Lower lobe of right lung (tissue), 2 donors: ENCODE data around the gene CXXC5. TPM values are rescaled to one million over a fixed set of nuclear protein-coding genes. Genes with fewer than 3 reads are reported as not detected.
"Not testable (repeated sequence)": the region's sequence is repeated elsewhere in the genome, so short reads cannot be mapped to it uniquely, and the experiment has no call there.

ENCODE experiments used
- ATAC-seq, 2 donors: fragments of 200-7000 bp; cut with Tn5 transposase; one replicate each; pipeline ENCODE4 v1.9.1; 2020 to 2022; ENCODE audit warnings: mild to moderate bottlenecking in 2 of 2, moderate library complexity in 2 of 2
- DNase-seq: peaks from one replicate; pipeline ENCODE4 v3.0.0-alpha.2; 2020
- H3K27ac ChIP-seq: fragments of 200-600 bp; one replicate; pipeline ENCODE4 v1.8.0; 2022
- H3K27me3 ChIP-seq: fragments of 200-600 bp; one replicate; pipeline ENCODE4 v1.8.0; 2022; ENCODE audit warnings: low read depth
- H3K36me3 ChIP-seq: fragments of 200-600 bp; one replicate; pipeline ENCODE4 v1.8.0; 2022; ENCODE audit warnings: mild to moderate bottlenecking
- H3K4me1 ChIP-seq: fragments of 200-600 bp; one replicate; pipeline ENCODE4 v1.8.0; 2022
- H3K4me3 ChIP-seq: fragments of 200-600 bp; one replicate; pipeline ENCODE4 v1.8.0; 2022; ENCODE audit warnings: mild to moderate bottlenecking
- H3K9me3 ChIP-seq: fragments of 200-600 bp; one replicate; pipeline ENCODE4 v1.8.0; 2022
- CTCF ChIP-seq: fragments of 200-600 bp; IDR thresholded peaks from one replicate; pipeline ENCODE4 v1.8.0; 2022; ENCODE audit warnings: antibody characterized with exemption, mild to moderate bottlenecking
- intact Hi-C: fragments of 100-400 bp; cut with DNase I; formaldehyde crosslinking; loops from one replicate; pipeline ENCODE4 v1.11.0; 2022
- total RNA-seq: library from RNA; stranded (reverse); fragmentation: NEBNext Ultra II Directional; extraction: Animal tissue kit (Norgen Biotek cat#: 25700); gene quantifications from one replicate; pipeline ENCODE4 v1.2.1, GENCODE V29; 2021
- donor health status: DM: no; HTN: yes; CAD: no; lungs with severe emphysema.

Gene CXXC5
- total RNA-seq, 1 donor from 2014 or later = 27.3 TPM

- intact Hi-C loops = no loop called here
- H3K36me3 ChIP-seq = no peaks in the 10 kb centered on the region
- ATAC-seq = peak; percentile 48 to 60
- DNase-seq = peak; percentile 68
- H3K9me3 ChIP-seq = no peaks in the 10 kb centered on the region
- peaks cover 36% of the 10 kb centered on the region for H3K4me1 ChIP-seq
- H3K27ac ChIP-seq = peak overlapping the region; percentile 58
- H3K27me3 ChIP-seq = peaks cover 31% of the 10 kb centered on the region
- TF ChIP-seq CTCF = no peak
- peak overlapping the region; percentile 56 for H3K4me3 ChIP-seq
Measured at GRCh38 chr5:139710319-139711066, 62.3 kb downstream of the CXXC5 start.

GRCh38 chr5:139711067-139711905 lies 63.1 kb downstream of the CXXC5 start:
- no peaks in the 10 kb centered on the region for H3K36me3 ChIP-seq
- DNase-seq = no peak
- intact Hi-C loops = no loop called here
- H3K9me3 ChIP-seq = no peaks in the 10 kb centered on the region
- peak overlapping the region; percentile 56 for H3K4me3 ChIP-seq
- ATAC-seq = peak; percentile 36 to 46
- H3K27ac ChIP-seq = no peak overlapping the region
- peaks cover 36% of the 10 kb centered on the region for H3K4me1 ChIP-seq
- peaks cover 31% of the 10 kb centered on the region for H3K27me3 ChIP-seq
- TF ChIP-seq CTCF = peak; percentile 13

GRCh38 chr5:139711906-139712224 lies 63.7 kb downstream of the CXXC5 start:
- H3K27me3 ChIP-seq = peaks cover 31% of the 10 kb centered on the region
- ATAC-seq = no peak
- no peaks in the 10 kb centered on the region for H3K36me3 ChIP-seq
- peak overlapping the region; percentile 56 for H3K4me3 ChIP-seq
- intact Hi-C loops = no loop called here
- no peaks in the 10 kb centered on the region for H3K9me3 ChIP-seq
- no peak for TF ChIP-seq CTCF
- H3K4me1 ChIP-seq = peaks cover 36% of the 10 kb centered on the region
- no peak for DNase-seq
- H3K27ac ChIP-seq = no peak overlapping the region

- H3K27me3 ChIP-seq = peaks cover 31% of the 10 kb centered on the region
- no peak overlapping the region for H3K27ac ChIP-seq
- H3K36me3 ChIP-seq = no peaks in the 10 kb centered on the region
- no peak for ATAC-seq
- H3K9me3 ChIP-seq = no peaks in the 10 kb centered on the region
- H3K4me1 ChIP-seq = peaks cover 36% of the 10 kb centered on the region
- TF ChIP-seq CTCF = no peak
- no peak overlapping the region for H3K4me3 ChIP-seq
- intact Hi-C loops = no loop called here
- no peak for DNase-seq
Measured at GRCh38 chr5:139712412-139712811, 64.3 kb downstream of the CXXC5 start.

GRCh38 chr5:139713898-139714297 lies 65.7 kb downstream of the CXXC5 start:
- DNase-seq, H3K4me3 ChIP-seq, ATAC-seq, intact Hi-C loops, H3K27ac ChIP-seq, H3K36me3 ChIP-seq, H3K9me3 ChIP-seq: not testable (repeated sequence)
- peaks cover 32% of the 10 kb centered on the region for H3K4me1 ChIP-seq
- H3K27me3 ChIP-seq = peaks cover 31% of the 10 kb centered on the region

GRCh38 chr5:139717221-139717620 lies 69.1 kb downstream of the CXXC5 start:
- intact Hi-C loops = no loop called here
- H3K4me3 ChIP-seq = no peak overlapping the region
- peaks cover 9% of the 10 kb centered on the region for H3K9me3 ChIP-seq
- peaks cover 3% of the 10 kb centered on the region for H3K27me3 ChIP-seq
- DNase-seq (no peak), ATAC-seq (no peak)
- H3K27ac ChIP-seq = no peak overlapping the region
- no peak for TF ChIP-seq CTCF
- H3K36me3 ChIP-seq = no peaks in the 10 kb centered on the region
- H3K4me1 ChIP-seq = no peaks in the 10 kb centered on the region

GRCh38 chr5:139718403-139718802 lies 70.3 kb downstream of the CXXC5 start:
- H3K27me3 ChIP-seq, DNase-seq, H3K9me3 ChIP-seq, intact Hi-C loops, H3K4me3 ChIP-seq, H3K27ac ChIP-seq, ATAC-seq, H3K36me3 ChIP-seq, H3K4me1 ChIP-seq: not testable (repeated sequence)

GRCh38 chr5:139719970-139720369 lies 71.8 kb downstream of the CXXC5 start:
- H3K27me3 ChIP-seq, ATAC-seq, H3K4me1 ChIP-seq, H3K27ac ChIP-seq, H3K36me3 ChIP-seq, H3K9me3 ChIP-seq, intact Hi-C loops, H3K4me3 ChIP-seq, DNase-seq: not testable (repeated sequence)
